Amygdala (tissue), 56 donors: ENCODE measurements around the gene ITGB1BP1.

Experiments
- DNase-seq, 56 donors: peaks; one replicate each; lab custom pipeline; 2025; lab: John Stamatoyannopoulos, UW

ITGB1BP1 gene

DNA sequence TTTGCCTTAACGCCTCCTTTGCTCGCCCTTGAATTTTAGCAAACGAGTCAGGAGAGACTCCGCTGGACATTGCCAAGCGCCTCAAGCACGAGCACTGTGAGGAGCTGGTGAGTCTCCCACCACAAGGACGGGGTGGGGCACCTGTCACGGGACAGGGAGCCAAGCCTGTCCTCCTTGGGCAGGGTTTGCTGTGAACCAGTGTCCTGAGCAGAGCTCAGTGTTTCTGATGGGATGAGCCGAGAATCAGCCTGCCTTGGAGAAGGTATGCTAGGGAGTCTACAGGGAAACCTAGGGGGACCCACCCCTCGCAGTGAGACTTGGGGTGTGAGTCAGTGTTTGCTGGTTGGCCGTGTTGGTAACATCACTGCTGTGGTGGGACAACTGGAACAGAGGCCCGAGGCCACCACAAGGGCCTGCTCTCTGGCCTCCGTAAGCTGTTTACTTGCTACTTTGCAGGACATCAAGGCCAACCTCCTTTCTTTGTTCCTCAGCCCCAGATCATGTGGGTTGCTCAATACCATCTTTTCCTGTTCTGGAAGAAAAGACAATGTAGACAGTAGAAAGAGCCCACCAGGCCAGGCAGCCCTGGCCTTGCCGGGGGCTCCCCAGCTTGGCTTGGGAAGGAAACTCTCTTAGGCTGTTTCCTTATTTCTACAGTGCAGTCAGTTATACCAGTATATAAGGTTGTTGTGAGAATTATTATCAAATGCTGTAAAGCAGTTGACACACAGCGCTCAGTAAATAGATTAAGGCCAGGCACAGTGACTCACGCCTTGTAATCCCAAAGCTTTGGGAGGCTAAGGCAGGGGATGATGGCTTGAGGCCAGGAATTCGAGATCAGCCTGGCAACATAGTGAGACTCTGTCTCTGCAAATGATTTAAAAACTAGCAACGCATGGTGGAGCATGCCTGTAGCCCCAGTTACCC is 42.4 kb downstream of the ITGB1BP1 start:
- peak in 1 of 56 donors; percentile 8 for DNase-seq

DNA sequence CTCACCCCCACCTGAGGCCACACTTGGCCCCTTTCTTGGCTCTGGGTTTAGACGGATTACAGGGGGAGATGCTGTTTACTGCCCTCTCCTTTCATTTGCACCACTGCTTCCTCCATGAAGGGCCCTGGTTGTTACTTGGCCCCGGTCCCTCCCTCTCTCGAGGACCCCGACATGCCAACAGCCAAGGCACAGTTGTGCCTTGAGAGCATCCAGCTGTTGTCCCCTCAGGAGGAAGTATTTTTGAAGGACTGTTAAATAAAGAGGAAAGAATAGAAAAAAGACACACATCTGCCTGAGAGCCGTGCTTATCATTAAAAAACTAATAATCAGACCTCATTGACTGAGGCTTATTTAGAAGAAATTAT is 44.0 kb downstream of the ITGB1BP1 start:
- DNase-seq: no peak

DNA sequence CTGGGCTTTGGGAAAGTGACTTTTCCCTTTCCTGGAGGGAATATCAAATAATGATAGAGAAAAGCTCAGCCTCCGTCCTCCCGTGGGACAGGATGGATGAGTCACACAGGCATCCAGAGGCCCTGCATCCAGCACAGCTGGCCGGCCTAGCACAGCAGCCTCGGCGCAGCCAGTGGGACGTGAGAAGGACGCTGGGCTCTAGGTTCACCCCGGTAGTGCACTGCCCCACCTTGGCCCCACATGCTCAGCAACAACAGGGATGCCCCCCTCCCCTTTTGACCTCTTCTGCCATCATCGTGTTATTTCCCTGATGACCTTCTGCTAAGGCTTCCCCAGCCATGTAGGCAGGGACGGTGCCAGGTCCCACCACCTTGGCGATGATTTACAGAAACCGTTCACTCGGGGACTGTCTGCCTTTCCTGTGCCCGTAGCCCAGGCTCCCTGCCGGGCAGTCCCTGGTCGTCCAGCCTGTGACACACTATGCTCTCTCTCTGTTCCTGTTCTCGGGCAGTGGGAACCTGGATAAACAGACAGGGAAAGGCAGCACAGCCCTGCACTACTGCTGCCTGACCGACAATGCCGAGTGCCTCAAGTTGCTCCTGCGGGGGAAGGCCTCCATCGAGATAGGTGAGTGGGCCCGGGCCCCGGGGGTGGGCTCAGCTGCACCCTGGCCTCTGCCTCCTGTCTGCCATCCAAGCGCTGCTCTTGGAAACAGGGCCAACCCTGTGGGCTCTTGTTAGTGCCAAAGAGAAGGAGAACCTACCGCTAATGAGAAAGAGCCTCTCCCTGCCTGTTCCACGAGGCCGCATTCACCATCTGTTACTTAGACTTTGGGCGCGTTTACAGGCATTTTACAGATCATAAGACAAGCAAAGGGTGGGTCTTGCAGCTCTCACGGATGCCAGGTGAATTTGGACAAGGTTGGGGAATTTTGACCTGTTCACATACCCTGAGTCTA is 44.6 kb downstream of the ITGB1BP1 start:
- DNase-seq: peak in 1 of 56 donors; percentile 14

DNA sequence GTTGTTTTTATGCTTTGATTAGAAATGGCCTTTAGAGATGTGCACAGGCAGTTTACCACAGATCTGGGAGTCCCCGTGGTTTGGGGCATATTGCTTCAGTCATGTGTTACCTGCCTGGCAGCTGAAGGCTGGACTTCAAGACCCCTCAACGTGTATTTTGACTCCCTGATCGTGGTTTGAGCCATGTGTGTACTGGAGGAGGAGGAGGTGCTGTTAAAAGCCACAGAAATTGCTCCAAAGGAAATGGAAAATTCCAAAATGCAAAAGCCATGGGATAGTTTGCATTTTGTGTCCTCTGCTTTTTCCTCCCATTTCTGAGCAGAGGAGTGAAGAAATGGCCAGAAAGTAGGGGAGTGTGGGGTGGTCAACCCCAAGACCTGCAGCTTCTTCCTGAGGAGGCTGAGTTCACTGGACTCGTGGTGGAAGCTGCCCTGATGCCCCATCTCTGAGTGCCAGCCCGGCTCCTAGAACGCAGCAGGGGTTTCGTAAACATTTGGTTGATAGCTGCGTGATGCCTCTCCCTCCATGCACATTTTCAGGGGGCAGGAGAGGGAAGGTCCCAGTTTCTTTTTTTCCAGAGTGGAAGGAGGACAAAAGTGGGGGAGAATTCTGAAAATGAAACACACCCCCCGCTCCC is 45.7 kb downstream of the ITGB1BP1 start:
- no peak for DNase-seq

DNA sequence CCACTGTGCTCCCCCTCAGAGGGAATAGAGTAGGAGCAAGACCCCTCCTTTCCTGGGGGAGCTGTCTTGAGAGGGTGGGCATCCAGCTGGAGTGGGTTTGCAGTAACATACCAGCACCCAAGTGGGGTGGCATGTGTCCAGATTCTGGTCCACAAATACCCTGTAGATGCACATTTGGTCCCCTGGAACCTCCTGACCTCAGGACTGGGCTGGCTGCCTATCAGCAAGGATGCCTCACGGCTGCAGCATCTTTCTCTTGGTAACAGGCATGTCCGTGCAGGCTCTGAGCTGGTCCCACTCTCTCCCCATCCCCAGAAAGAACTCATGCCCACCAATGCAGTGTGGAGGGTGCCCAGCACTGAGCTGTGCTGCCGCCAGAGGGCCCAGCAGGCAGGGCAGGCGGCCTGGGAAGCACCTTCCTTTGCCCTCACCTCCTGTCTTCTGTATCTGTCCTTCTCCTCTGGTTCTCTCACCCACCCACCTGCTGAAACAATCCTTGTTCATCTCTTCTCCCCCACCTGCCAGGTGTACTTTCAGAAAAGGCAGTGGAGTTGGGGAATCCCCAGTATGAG is 47.4 kb downstream of the ITGB1BP1 start:
- no peak for DNase-seq

DNA sequence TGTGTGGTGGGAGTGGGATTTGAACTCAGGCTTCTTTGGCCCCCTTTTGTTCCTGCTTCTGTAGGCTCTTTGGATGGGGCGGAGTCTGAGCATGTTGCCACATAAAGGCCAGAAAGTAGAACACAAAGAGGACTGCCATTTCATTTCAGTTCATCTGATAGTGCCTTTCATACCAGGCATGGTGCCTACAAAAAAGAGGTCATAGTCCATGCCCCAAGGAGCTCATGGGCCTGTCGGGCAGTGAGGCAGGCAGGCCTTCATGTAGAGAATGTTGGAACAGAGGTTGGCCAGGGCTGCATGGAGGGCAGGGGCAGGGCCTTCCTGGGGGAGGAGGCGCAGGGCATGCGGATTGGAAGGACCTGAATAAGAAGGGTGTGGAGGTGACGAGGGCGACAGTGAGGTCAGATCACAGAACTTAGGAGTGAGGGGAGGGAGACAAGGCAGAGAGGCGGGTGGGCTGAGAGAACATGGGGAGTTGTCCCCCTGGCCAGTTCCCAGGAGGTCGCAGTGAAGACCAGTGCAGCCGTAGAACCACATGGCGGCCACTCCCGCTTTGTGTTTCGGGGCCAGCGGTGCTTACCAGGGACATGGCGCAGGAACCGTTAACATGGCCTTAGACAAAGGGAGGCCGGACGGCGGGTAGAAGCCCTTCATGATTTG is 49.1 kb downstream of the ITGB1BP1 start:
- no peak for DNase-seq

DNA sequence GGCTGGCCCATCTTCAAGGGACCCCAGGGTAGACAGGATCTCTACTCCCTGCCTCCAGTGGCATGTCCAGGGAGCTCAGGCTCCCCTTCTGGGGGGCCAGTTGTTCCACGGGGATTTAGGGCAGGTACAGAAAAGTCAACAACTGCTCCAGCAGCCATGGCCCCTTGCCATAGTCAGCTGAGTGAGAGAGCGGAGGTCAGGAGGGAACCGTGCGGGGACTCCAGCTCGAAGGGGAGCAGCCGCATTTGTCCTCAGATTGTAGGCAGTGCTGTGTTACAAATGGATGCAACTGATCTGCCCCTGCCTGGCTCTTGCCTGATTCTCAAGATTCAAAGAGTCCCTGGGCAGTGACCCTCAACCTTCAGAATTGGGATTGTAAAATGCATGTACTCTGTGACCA is 49.9 kb downstream of the ITGB1BP1 start:
- no peak for DNase-seq

DNA sequence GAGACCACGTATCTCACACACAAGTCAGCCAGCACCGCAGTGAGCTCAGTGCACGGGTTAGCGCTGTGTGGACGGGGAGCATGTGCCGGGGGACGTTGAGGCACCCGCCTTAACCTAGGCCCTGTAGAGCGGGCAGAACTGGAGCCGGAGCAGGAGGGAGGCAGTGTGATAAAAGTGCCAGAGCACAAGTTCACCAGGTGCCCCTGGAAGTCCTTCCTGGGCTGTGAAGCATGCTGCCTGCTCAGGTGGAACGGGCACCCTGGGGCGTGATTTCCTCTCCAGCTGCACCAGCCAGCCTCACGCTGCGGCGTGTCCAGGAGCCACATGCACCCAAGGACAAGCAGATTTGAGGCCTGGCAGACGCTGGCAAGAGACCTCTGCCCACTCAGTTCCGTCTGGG is 50.3 kb downstream of the ITGB1BP1 start:
- DNase-seq: no peak

DNA sequence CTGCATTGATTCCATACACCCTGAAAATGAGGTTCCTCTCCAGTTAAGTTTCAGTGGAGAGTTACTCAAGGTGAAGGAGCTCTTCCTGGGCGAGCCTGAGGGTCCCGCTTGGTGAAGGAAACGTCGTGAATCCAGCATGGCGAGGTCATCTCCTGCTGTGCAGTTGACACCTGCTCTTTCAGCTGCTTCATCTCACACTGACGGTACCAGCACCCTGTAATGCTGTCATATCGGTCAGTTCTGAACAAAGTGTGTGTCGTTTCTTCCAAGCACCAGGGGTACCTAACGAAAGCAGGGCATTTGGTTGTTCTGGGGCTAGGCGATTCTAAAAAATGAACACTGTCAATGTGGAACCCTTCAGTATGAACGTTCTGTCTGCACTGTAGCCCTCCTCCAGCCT is 52.6 kb downstream of the ITGB1BP1 start:
- DNase-seq: no peak

DNA sequence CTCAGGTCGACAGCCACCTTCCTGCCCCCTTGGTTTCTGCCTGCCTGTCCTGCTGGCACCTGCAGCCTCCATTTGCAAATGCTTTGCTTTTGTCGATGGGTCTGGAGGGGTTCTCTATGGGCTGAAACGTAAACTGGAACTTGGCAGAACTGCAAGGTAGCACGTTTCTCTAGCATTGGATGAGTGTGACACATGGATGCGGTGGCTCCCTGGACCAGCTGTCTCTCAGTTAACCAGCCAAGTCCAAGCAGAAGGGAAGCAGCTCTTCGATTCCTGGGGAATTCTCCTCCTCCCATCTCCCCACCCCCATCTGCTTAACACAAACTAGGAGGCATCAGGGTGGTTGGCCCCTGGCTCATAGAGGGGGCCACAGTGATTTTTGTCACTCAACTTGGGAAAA is 57.3 kb downstream of the ITGB1BP1 start:
- no peak for DNase-seq

DNA sequence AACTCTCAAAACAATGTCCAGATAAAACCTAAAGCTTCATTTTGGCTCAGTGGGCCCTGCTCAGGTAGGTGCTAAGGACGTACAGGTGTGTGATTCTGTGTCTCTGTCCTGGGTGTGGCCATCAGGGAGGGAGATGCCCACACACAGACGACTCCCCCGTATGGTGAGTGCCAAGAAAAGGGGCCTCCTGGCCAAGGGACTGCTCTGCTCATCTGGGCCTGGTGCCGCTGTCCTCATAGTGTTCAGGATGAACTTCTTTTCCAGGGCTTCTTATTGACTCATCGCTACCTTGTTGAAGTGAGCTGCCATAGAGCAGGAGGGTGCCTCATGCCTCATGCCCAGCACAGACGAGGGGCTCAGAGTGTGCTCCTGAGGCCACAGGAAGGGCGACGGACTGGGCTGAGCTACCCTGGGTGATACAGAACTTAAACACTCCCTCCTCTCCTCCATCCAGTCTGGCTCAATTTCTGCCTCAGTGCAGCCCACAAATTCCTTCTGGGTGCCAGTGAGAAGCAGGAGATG is 57.8 kb downstream of the ITGB1BP1 start:
- no peak for DNase-seq

DNA sequence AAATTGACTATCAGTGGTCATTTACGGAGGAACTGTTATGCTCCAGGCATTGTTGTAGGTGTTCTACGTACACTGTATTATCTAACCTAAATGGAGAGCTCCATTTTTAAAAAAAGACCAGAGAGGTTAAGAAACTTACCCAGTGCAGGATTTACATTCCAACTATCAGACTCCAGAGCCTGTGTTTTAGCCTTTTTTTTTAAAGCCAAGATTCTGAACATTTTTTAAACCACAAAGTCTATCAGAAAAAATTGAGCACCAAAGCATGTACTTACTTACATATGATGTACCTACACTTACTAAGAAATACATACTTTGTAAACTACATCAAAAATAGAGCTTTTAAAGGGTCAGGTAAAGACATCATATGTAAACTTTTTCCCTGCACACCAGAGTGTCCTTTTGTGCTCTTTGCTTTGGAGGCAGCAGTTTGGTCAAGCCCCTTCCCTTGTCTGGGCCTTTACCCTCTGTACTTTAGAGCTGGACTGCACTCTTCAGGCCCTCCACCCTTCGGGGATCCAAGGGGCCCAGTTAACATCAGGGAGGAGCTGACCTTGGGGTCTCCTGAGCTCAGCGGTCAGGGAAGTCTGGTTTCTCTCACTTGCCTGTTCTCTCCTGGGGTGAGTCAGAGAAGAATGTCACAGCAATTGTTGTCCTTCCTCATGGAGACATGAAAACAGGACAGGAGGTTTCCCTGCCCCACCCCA is 58.4 kb downstream of the ITGB1BP1 start:
- DNase-seq: no peak

DNA sequence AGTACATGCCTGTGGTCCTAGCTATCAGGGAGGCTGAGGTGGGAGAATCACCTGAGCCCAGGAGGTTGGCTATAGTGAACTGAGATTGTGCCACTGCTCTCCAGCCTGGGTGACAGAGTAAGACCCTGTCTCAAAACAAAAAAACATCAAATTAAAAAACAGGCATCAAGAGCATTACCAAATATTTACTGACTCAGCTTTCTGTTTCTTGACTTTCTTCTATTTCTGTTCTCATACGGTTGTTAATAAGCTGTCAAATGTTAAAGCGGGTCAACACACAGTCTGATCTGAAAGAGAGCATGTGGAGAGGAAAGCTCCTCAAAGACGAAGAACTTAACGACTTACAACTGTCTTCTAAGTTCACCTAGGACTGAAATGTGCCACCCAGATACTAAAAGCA is 59.0 kb downstream of the ITGB1BP1 start:
- no peak for DNase-seq

DNA sequence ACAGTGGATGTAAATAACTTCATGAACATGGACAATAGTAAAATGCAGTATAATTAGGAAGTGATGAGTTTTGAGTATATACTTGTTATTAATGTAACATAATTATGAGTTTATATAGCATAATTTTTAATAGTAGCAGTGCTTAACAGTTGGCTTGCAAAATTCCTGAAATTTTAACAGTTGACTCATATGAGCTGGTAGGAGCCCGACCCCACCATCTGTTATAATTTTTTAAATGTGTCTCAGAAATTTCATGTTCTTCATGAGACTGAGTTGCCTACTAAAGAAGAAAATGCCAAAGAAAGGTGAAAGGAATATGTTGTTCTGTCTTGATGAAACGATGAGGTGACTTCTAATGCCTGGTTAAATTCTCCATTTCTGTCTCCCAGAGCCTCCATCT is 62.6 kb downstream of the ITGB1BP1 start:
- no peak for DNase-seq

DNA sequence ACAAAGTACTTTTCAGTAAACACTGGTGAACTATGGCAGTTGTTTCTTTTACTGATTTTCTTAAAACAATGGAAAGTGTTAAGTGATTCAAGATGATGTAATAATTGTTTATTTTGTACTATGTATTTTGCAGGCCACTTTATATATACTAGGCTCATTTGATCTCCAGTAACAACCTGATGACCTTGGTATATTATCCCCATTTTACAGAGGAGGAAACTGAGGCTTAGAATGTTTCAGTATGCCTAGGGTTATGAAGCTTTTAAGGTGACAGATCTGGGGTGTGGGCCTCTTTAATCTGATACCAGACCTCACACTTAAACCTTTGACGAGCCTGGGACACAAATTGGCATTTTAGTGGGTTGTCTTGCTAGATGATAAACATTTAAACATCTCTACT is 63.2 kb downstream of the ITGB1BP1 start:
- no peak for DNase-seq

DNA sequence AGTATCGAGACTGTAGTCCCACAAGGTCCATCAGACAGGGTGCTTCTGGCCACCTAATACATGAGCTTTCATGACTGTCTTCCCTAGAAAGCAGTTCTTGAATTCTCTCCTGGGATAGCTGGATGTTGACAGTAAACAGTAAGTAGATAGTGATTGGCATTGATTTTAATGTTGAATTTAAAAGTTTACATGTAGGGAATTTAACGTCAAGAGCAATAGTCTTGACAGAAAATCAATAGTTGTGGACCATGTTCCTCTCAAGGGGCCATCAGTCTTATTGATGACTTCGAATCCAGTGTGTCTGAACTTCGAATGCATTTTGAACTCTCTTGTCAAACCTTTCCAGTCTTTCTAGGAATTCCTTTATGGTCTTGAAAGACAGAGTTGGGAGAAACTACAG is 63.9 kb downstream of the ITGB1BP1 start:
- DNase-seq: no peak

DNA sequence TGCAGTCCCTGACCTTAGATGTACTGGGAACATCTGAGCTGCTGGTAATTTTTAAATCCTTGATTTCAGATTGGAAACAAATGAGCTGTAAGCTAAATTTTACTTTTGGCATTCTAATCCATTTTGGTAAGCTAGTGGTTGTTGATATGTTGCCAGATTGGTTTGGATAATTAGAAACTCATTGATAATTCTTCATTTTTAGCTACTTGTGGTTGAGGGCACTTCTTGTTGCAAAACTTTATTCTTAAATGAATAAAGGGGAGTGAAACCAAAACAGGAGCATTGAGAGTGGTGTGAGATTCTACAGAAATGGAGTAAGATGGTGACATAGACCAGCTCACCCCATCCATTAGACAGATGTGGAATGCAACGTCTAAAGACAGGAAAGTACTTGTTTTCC is 64.5 kb downstream of the ITGB1BP1 start:
- no peak for DNase-seq

DNA sequence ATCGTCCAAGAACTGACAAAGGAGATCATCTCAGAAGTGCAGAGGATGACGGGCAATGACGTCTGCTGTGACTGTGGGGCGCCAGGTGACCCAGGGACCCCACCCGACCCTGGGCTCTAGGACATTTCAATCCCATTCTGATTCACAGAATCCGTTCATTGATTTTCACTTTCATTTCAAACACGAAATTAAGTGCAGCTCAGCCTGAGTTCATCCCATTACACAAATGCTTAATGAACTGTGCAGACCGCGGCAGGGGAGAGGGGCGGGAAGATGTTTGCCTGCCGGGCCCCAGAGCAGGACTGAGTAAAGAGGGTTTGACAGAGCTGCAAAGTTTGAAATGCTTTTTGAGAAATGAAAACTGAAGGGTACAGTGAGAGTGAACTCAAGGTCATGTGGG is 67.1 kb downstream of the ITGB1BP1 start:
- no peak for DNase-seq

DNA sequence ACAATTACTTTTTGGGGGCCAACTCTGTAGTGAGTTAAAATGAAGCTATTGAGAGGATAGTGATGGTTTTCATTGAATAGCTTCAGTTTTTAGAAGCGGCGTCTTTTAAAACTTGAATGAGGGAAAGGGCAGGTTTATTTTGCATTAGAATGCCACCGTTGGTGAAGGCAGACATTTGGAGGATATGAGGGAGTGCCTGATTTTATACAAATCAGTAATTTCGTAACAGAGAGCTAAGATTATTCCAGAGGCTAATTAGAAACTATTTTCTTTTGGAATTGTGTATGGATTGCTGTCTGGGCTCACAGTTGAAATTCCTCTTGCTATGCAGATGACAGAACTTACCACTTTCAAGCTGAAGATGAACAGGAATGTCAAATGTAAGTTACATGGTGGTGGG is 67.6 kb downstream of the ITGB1BP1 start:
- DNase-seq: no peak
